NCI-H2029 treated with DMSO at 0.1 percent for 48 hours (cell line): ENCODE measurements around the gene RMRP.

ENCODE experiments used
- DNase-seq: peaks from one replicate; lab custom pipeline; 2025; lab: John Stamatoyannopoulos, UW

RMRP gene

GRCh38 chr9:35657546-35658136, at the start of gene RMRP:
TSS of gene RMRP (minus strand) at chr9:35658019.
- DNase-seq = peak; percentile 92

GRCh38 chr9:35706951-35707350, 49.1 kb upstream of the RMRP start:
- DNase-seq = no peak

- no peak for DNase-seq
These were observed 48.1 kb upstream of the RMRP start for GRCh38 chr9:35705836-35706430.

GRCh38 chr9:35705372-35705771, 47.6 kb upstream of the RMRP start:
- DNase-seq = no peak

GRCh38 chr9:35703906-35704672, 46.3 kb upstream of the RMRP start:
- DNase-seq = no peak

- DNase-seq = no peak
These were observed 44.9 kb upstream of the RMRP start for GRCh38 chr9:35702696-35703095.

- no peak for DNase-seq
These were observed 43.1 kb upstream of the RMRP start for GRCh38 chr9:35700942-35701341.

- DNase-seq = no peak
These were observed 42.2 kb upstream of the RMRP start for GRCh38 chr9:35700031-35700430.

GRCh38 chr9:35698231-35698630, 40.4 kb upstream of the RMRP start:
- DNase-seq = no peak

- DNase-seq = no peak
These were observed 39.7 kb upstream of the RMRP start for GRCh38 chr9:35697486-35697885.

- DNase-seq = peak; percentile 34
These were observed 38.8 kb upstream of the RMRP start for GRCh38 chr9:35696520-35697215.

GRCh38 chr9:35695943-35696401, 38.2 kb upstream of the RMRP start:
- DNase-seq = no peak

- DNase-seq = no peak
These were observed 34.0 kb upstream of the RMRP start for GRCh38 chr9:35691757-35692301.

- DNase-seq = no peak
These were observed 33.5 kb upstream of the RMRP start for GRCh38 chr9:35691334-35691650.

GRCh38 chr9:35690614-35691333, 33.0 kb upstream of the RMRP start:
- no peak for DNase-seq

GRCh38 chr9:35690294-35690613, 32.4 kb upstream of the RMRP start:
- DNase-seq = no peak

GRCh38 chr9:35689542-35690293, 31.9 kb upstream of the RMRP start, which contains the start of gene TPM2:
TSS of gene TPM2 (minus strand) at chr9:35689925. CDS start at chr9:35689817, 108 bp downstream.
- no peak for DNase-seq

- no peak for DNase-seq
These were observed 31.0 kb upstream of the RMRP start for GRCh38 chr9:35688558-35689541.

GRCh38 chr9:35687972-35688557, 30.2 kb upstream of the RMRP start:
- DNase-seq = no peak

GRCh38 chr9:35687306-35687705, 29.5 kb upstream of the RMRP start:
- DNase-seq = no peak
